ENCODE results near the gene BABAM1. TPM values are rescaled to one million over a fixed set of nuclear protein-coding genes. Genes with fewer than 3 reads are reported as not detected.

BABAM1 gene
- total RNA-seq: 59.7 TPM

GRCh38 chr19:17266975-17267788 is at the start of gene BABAM1:
BABAM1 (plus strand) TSS chr19:17267443; CDS start chr19:17268807, 1,364 bp downstream.
- Histone ChIP-seq H3K9me3 (no peaks in the 10 kb centered on the region), H3K27me3 (no peaks in the 10 kb centered on the region), H3K27ac (peak within 1 kb of the TSS; percentile 69), H3K4me3 (peak within 1 kb of the TSS; percentile 75 to 83), H3K4me1 (peaks cover 16% of the 10 kb centered on the region), H3K36me3 (peaks cover 0 to 30% of the 10 kb centered on the region in 2 donors)
- DNase-seq (ENCODE audit: extremely low spot score in 2 of 2): peak; percentile 98
- intact Hi-C loops (cut with DNase I): no loop called here
- TF ChIP-seq CTCF (IDR thresholded peaks at IDR 0.05) (no peak), POLR2AphosphoS5 (IDR thresholded peaks at IDR 0.05; ENCODE audit: insufficient read depth in 1 of 2, low read depth in 1 of 2) (peak; percentile 78 to 99), POLR2A (IDR thresholded peaks at IDR 0.05) (no peak)

GRCh38 chr19:17219286-17219685 is 48.0 kb upstream of the BABAM1 start:
- H3K9me3 ChIP-seq: no peaks in the 10 kb centered on the region
- no peak for DNase-seq (ENCODE audit: extremely low spot score in 2 of 2)
- H3K27me3 ChIP-seq: no peaks in the 10 kb centered on the region
- H3K27ac ChIP-seq: no peak overlapping the region
- TF ChIP-seq POLR2A (IDR thresholded peaks at IDR 0.05) (no peak), CTCF (IDR thresholded peaks at IDR 0.05) (no peak)
- H3K36me3 ChIP-seq: peaks cover 0 to 13% of the 10 kb centered on the region in 2 donors
- intact Hi-C loops (cut with DNase I): no loop called here
- H3K4me1 ChIP-seq: peaks cover 25% of the 10 kb centered on the region
- no peak overlapping the region for H3K4me3 ChIP-seq

- no peaks in the 10 kb centered on the region for H3K9me3 ChIP-seq
- H3K36me3 ChIP-seq: peaks cover 0 to 13% of the 10 kb centered on the region in 2 donors
- no peak overlapping the region for H3K4me3 ChIP-seq
- H3K27me3 ChIP-seq: no peaks in the 10 kb centered on the region
- H3K27ac ChIP-seq: peak overlapping the region; percentile 4
- TF ChIP-seq CTCF (IDR thresholded peaks at IDR 0.05) (no peak), POLR2A (IDR thresholded peaks at IDR 0.05) (no peak), POLR2AphosphoS5 (IDR thresholded peaks at IDR 0.05; ENCODE audit: insufficient read depth in 1 of 2, low read depth in 1 of 2) (peak in 1 of 2 donors; percentile 33)
- no peak for DNase-seq (ENCODE audit: extremely low spot score in 2 of 2)
- intact Hi-C loops (cut with DNase I): no loop called here
- H3K4me1 ChIP-seq: peaks cover 20% of the 10 kb centered on the region
Measured at GRCh38 chr19:17220207-17220758, 47.0 kb upstream of the BABAM1 start.

GRCh38 chr19:17225053-17225452 is 42.2 kb upstream of the BABAM1 start:
- DNase-seq (ENCODE audit: extremely low spot score in 2 of 2): no peak
- Histone ChIP-seq H3K9me3 (no peaks in the 10 kb centered on the region), H3K4me3 (peak overlapping the region in 1 of 2 donors; percentile 68), H3K27me3 (no peaks in the 10 kb centered on the region), H3K27ac (no peak overlapping the region), H3K36me3 (no peaks in the 10 kb centered on the region), H3K4me1 (peaks cover 28% of the 10 kb centered on the region)
- TF ChIP-seq POLR2AphosphoS5 (IDR thresholded peaks at IDR 0.05; ENCODE audit: insufficient read depth in 1 of 2, low read depth in 1 of 2): no peak
- TF ChIP-seq CTCF (IDR thresholded peaks at IDR 0.05): no peak
- no peak for TF ChIP-seq POLR2A (IDR thresholded peaks at IDR 0.05)
- intact Hi-C loops (cut with DNase I): no loop called here

Data from vagina (tissue), 2 donors.